ENCODE measurements around the gene VIT.

VIT gene

GRCh38 chr2:36809069-36809445 is 112.5 kb downstream of the VIT start:
- H3K4me3 ChIP-seq (ENCODE audit: low read depth, low read length), result no peak overlapping the region
- no peak overlapping the region for H3K27ac ChIP-seq
- no peak for TF ChIP-seq CTCF (IDR thresholded peaks at IDR 0.05; ENCODE audit: low read depth, low read length, missing control alignments)
- no peak for DNase-seq
- in situ Hi-C loops (cut with HindIII; ENCODE audit: low pct_ligation_motif_present, low sequenced_read_pairs), result no loop called here
- H3K27me3 ChIP-seq (replicated peaks), result no peaks in the 10 kb centered on the region
- no peaks in the 10 kb centered on the region for H3K36me3 ChIP-seq (replicated peaks)

- Histone ChIP-seq H3K36me3 (replicated peaks) (no peaks in the 10 kb centered on the region), H3K27ac (no peak overlapping the region), H3K4me3 (ENCODE audit: low read depth, low read length) (no peak overlapping the region), H3K27me3 (replicated peaks) (no peaks in the 10 kb centered on the region)
- TF ChIP-seq CTCF (IDR thresholded peaks at IDR 0.05; ENCODE audit: low read depth, low read length, missing control alignments), result no peak
- DNase-seq, result no peak
- in situ Hi-C loops (cut with HindIII; ENCODE audit: low pct_ligation_motif_present, low sequenced_read_pairs), result no loop called here
Measured at GRCh38 chr2:36811071-36811470, 114.6 kb downstream of the VIT start.

GRCh38 chr2:36812196-36812595 is 115.7 kb downstream of the VIT start:
- DNase-seq, result no peak
- in situ Hi-C loops (cut with HindIII; ENCODE audit: low pct_ligation_motif_present, low sequenced_read_pairs), result no loop called here
- no peaks in the 10 kb centered on the region for H3K27me3 ChIP-seq (replicated peaks)
- no peak overlapping the region for H3K4me3 ChIP-seq (ENCODE audit: low read depth, low read length)
- H3K27ac ChIP-seq, result no peak overlapping the region
- no peaks in the 10 kb centered on the region for H3K36me3 ChIP-seq (replicated peaks)
- peak; percentile 40 for TF ChIP-seq CTCF (IDR thresholded peaks at IDR 0.05; ENCODE audit: low read depth, low read length, missing control alignments)

GRCh38 chr2:36818542-36818941 is 122.0 kb downstream of the VIT start:
- DNase-seq, result no peak

GRCh38 chr2:36819095-36819711 is 122.7 kb downstream of the VIT start:
- no peak for TF ChIP-seq CTCF (IDR thresholded peaks at IDR 0.05; ENCODE audit: low read depth, low read length, missing control alignments)
- in situ Hi-C loops (cut with HindIII; ENCODE audit: low pct_ligation_motif_present, low sequenced_read_pairs), result no loop called here
- Histone ChIP-seq H3K4me3 (ENCODE audit: low read depth, low read length) (no peak overlapping the region), H3K27ac (no peak overlapping the region), H3K27me3 (replicated peaks) (no peaks in the 10 kb centered on the region), H3K36me3 (replicated peaks) (no peaks in the 10 kb centered on the region)
- no peak for DNase-seq

More at GRCh38 chr2:36818542-36818941, 122.0 kb downstream of the VIT start:
- H3K27ac ChIP-seq, result no peak overlapping the region
- H3K4me3 ChIP-seq (ENCODE audit: low read depth, low read length), result no peak overlapping the region
- no peaks in the 10 kb centered on the region for H3K27me3 ChIP-seq (replicated peaks)
- in situ Hi-C loops (cut with HindIII; ENCODE audit: low pct_ligation_motif_present, low sequenced_read_pairs), result no loop called here
- H3K36me3 ChIP-seq (replicated peaks), result no peaks in the 10 kb centered on the region
- no peak for TF ChIP-seq CTCF (IDR thresholded peaks at IDR 0.05; ENCODE audit: low read depth, low read length, missing control alignments)
